WI38 (cell line): Measurements from ENCODE around the gene NT5C3A.
"Not testable (repeated sequence)": the region's sequence is repeated elsewhere in the genome, so short reads cannot be mapped to it uniquely, and the experiment has no call there.

Source experiments
- H3K4me3 ChIP-seq: 2 replicates; pipeline ENCODE4 v1.5.1; 2011; ENCODE audit warnings: low read depth, mild to moderate bottlenecking, control low read depth, low read length
- TF ChIP-seq, protein P1 (sequence below): IDR thresholded peaks from 2 replicates; pipeline ENCODE4 v1.5.1; 2012; ENCODE audit warnings: low read depth, mild to moderate bottlenecking, control low read depth, low read length

NT5C3A gene

DNA sequence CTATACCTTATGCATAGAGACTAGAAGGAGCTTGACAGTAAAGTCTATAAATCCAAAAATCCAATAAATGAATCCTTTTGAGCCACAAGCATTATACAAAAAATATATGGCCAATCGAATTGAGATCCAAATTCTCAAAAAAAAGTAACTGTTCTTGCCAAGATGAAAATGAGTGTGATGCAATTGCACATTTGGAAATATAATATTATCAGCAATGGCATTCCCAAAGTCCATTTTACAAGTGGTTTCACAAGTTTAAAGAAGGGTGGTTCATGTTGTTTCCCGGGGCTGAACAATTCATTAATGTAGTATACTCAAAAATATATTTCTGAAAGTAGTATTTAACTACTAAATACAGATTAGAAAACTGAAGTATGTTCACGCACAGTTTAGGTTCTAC, 39.3 kb upstream of the NT5C3A start:
- no peak overlapping the region for H3K4me3 ChIP-seq
- TF ChIP-seq, protein P1, sequence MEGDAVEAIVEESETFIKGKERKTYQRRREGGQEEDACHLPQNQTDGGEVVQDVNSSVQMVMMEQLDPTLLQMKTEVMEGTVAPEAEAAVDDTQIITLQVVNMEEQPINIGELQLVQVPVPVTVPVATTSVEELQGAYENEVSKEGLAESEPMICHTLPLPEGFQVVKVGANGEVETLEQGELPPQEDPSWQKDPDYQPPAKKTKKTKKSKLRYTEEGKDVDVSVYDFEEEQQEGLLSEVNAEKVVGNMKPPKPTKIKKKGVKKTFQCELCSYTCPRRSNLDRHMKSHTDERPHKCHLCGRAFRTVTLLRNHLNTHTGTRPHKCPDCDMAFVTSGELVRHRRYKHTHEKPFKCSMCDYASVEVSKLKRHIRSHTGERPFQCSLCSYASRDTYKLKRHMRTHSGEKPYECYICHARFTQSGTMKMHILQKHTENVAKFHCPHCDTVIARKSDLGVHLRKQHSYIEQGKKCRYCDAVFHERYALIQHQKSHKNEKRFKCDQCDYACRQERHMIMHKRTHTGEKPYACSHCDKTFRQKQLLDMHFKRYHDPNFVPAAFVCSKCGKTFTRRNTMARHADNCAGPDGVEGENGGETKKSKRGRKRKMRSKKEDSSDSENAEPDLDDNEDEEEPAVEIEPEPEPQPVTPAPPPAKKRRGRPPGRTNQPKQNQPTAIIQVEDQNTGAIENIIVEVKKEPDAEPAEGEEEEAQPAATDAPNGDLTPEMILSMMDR, result no peak

- TF ChIP-seq, protein P1, result no peak
- no peak overlapping the region for H3K4me3 ChIP-seq
Measured at GRCh38 chr7:33100770-33101169, 38.2 kb upstream of the NT5C3A start.

DNA sequence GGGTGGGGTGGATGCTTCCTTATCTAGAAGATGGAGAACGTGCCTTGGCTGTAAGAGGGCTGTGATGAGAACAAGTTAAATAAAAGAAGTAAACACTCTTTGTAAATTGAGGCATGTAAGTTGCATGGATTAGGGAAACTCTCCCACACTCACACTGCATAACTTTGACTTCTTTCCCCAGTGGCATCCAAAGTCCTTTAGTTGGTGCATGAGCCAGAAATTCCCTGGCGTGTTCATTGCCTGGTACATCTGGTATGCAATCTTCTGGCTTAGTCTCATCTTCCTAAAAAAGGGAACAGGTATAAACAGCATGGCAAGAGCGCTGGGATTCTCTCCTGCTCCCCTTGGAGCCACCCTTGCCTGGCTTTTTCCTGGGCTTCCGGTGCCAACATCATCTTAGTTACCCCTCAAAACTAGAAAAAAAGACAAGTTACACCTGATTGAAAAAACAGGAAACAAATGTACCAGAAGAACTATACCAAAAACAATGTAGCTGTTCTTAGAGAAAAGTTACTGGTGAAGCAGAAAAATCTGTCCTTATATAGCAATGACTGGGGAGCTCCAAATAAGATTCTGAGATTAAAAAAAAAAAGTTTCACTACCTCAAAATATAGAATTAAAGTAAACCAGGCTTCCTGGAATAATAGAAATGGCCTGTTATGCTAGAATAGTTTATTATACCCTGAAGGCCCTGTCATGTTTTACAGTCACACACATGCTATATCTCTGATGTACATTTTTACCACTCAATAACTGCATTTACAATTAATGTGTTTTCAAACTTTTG, 36.8 kb upstream of the NT5C3A start:
- H3K4me3 ChIP-seq, result no peak overlapping the region
- TF ChIP-seq, protein P1, result no peak

- H3K4me3 ChIP-seq, result not testable (repeated sequence)
Measured at GRCh38 chr7:33094745-33095275, 32.2 kb upstream of the NT5C3A start.

GRCh38 chr7:33093266-33093665, 30.7 kb upstream of the NT5C3A start:
- no peak overlapping the region for H3K4me3 ChIP-seq
- TF ChIP-seq, protein P1, result no peak

GRCh38 chr7:33091641-33092191, 29.1 kb upstream of the NT5C3A start:
- TF ChIP-seq, protein P1, result no peak
- H3K4me3 ChIP-seq, result no peak overlapping the region

DNA sequence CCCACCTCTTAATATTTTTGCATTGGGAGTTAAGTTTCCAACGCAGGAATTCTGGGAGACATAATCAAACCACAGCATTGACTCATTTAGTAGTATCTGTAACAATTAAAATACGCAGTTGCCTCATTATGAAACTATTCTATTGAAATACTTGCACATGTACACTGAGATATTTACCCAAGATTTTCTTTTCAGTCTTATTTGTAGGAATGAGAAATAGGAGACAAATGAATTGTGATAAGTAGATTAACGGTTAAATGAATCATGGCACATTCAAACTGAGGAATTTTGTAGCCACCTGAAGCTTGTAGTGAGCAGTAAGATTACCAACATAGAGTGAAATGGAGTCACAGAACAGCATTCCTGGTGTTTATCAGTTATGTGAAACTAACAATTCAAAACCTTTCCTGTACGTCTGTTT, 28.5 kb upstream of the NT5C3A start:
- TF ChIP-seq, protein P1, result no peak
- H3K4me3 ChIP-seq, result no peak overlapping the region
